ENCODE data around the gene SMG6. TPM values are rescaled to one million over a fixed set of nuclear protein-coding genes. Genes with fewer than 3 reads are reported as not detected.

SMG6 gene
- total and polyA plus RNA-seq, 2 of the 4 experiments (the other 2 are of a cell fraction): 16.3 to 30.3 TPM

GRCh38 chr17:2095536-2095910, 208.1 kb downstream of the SMG6 start:
- BruUV-seq (replicated peaks): no TSS peak
- WGBS, 2 experiments (ENCODE audit: extremely low coverage in 2 of 2, insufficient read length in 1 of 2): 100% methylated on average over 1 of the region's 10 CpGs; no CpG with 5 or more reads in 1 of the 2 experiments

More at GRCh38 chr17:2095536-2095910, 208.1 kb downstream of the SMG6 start:
- ChIA-PET POLR2A (ENCODE audit: unreplicated experiment) (no interaction called here), CTCF (interaction anchor here (1.1 to 2.7 kb wide), 4 partner anchors 9 to 164 kb away, joined by 3 to 22 read pairs (median 6); no protein-coding TSS in a partner anchor)
- Histone ChIP-seq H3K9me3 (ENCODE audit: control insufficient read depth, insufficient read depth, low read length) (no peaks in the 10 kb centered on the region), H4K5ac (ENCODE audit: low read depth, low read length) (peak overlapping the region; percentile 34; the same call in 1 of the 2 replicates), H3K4ac (ENCODE audit: low read depth, low read length) (peak overlapping the region; percentile 72), H3K14ac (replicated peaks; ENCODE audit: low read depth, low read length) (peak overlapping the region; percentile 43), H3K79me1 (ENCODE audit: low read depth in 1 of 2, low read length in 2 of 2) (peaks cover 15 to 63% of the 10 kb centered on the region in 2 experiments), H3K4me3 (ENCODE audit: insufficient read depth, low read depth, low read length) (no peak overlapping the region), H3K56ac (ENCODE audit: extremely low read depth, insufficient read depth, low read length) (no peak overlapping the region), H3K9me1 (ENCODE audit: insufficient read depth, low read length) (peaks cover 25% of the 10 kb centered on the region), H2BK5ac (ENCODE audit: low read depth, low read length, poor library complexity, severe bottlenecking) (peak overlapping the region; percentile 35), H2BK20ac (ENCODE audit: low read depth, low read length) (peak overlapping the region; percentile 16; the same call in 1 of the 2 replicates), H3K27me3 (ENCODE audit: control insufficient read depth, insufficient read depth, low read length) (no peaks in the 10 kb centered on the region), H3K4me1 (ENCODE audit: control insufficient read depth, insufficient read depth, low read length) (peaks cover 7% of the 10 kb centered on the region; the same call in 1 of the 2 replicates), H2AK5ac (ENCODE audit: low read depth, low read length) (peak overlapping the region; percentile 72; the same call in 1 of the 2 replicates), H2AFZ (replicated peaks; ENCODE audit: low read length, poor library complexity) (no peak overlapping the region), H4K8ac (ENCODE audit: low read depth in 2 of 2, low read length in 2 of 2) (peak overlapping the region in 1 of 2 experiments; percentile 15; a peak in 1 of 4 replicates), H2BK120ac (ENCODE audit: low read depth, low read length) (peak overlapping the region; percentile 52; the same call in 1 of the 2 replicates), H2BK15ac (ENCODE audit: low read depth, low read length) (peak overlapping the region; percentile 27; the same call in 1 of the 3 replicates), H3K27ac (ENCODE audit: insufficient read depth, low read length) (no peak overlapping the region), H3K36me3 (ENCODE audit: control insufficient read depth, insufficient read depth, low read length) (no peaks in the 10 kb centered on the region; the same call in 1 of the 2 replicates), H3K4me2 (ENCODE audit: low read depth, low read length) (no peak overlapping the region), H3K9ac (ENCODE audit: low read depth, low read length) (0 out of 2 replicates have a peak overlapping the region, but pooled peaks have one; percentile 10), H4K20me1 (ENCODE audit: insufficient read depth, low read length) (no peaks in the 10 kb centered on the region; the same call in 1 of the 2 replicates), H3K18ac (ENCODE audit: low read depth, low read length) (no peak overlapping the region; the same call in 1 of the 2 replicates), H3K23ac (ENCODE audit: low read depth, low read length) (no peak overlapping the region), H4K91ac (ENCODE audit: insufficient read depth, low read depth, low read length) (peak overlapping the region; percentile 66; the same call in 1 of the 2 replicates), H2AK9ac (replicated peaks; ENCODE audit: low read depth, low read length, poor library complexity) (no peak overlapping the region)
- intact Hi-C loops (cut with micrococcal nuclease): loop anchor here (1.0 kb wide), 1 partner anchor 149 kb away; no protein-coding TSS in a partner anchor
- no peak for ATAC-seq (ENCODE audit: low read depth)
- dilution Hi-C loops (cut with HindIII; ENCODE audit: low sequenced_read_pairs, unreplicated experiment): no loop called here
- in situ Hi-C loops (cut with MboI; ENCODE audit: low sequenced_read_pairs): no loop called here
- TF ChIP-seq USF2 (IDR thresholded peaks at IDR 0.05; ENCODE audit: low read depth, low read length) (no peak), FOS (IDR thresholded peaks at IDR 0.05; ENCODE audit: low read depth, low read length) (no peak), RCOR1 (IDR thresholded peaks at IDR 0.05; ENCODE audit: insufficient replicate concordance, low read length) (no peak), RAD21 (IDR thresholded peaks at IDR 0.05; ENCODE audit: low read length) (no peak), MAFK (IDR thresholded peaks at IDR 0.05; ENCODE audit: low read depth, low read length) (no peak), BHLHE40 (IDR thresholded peaks at IDR 0.05; ENCODE audit: low read depth, low read length) (no peak), MAZ (IDR thresholded peaks at IDR 0.05; ENCODE audit: borderline replicate concordance, low read depth, low read length) (no peak), CEBPB (IDR thresholded peaks at IDR 0.05; ENCODE audit: low read depth, low read length) (no peak)
- no peak for DNase-seq
